ENCODE results near the gene ELMOD1.

GRCh38 chr11:107691000-107691750, 100.2 kb downstream of the ELMOD1 start:
- TF ChIP-seq CTCF (IDR thresholded peaks at IDR 0.05; ENCODE audit: insufficient read depth, low read length, poor library complexity, severe bottlenecking) (no peak), EZH2phosphoT487 (conservative IDR thresholded peaks at IDR 0.05; ENCODE audit: low read length) (no peak)

Data from SU-DHL-6 (cell line).